GM12878 (cell line): ENCODE measurements around the gene JRKL. TPM values are rescaled to one million over a fixed set of nuclear protein-coding genes. Genes with fewer than 3 reads are reported as not detected.

Experiments
- ATAC-seq: fragments of 200-7000 bp; cut with Tn5 transposase; 3 replicates; pipeline ENCODE4 v1.9.1; 2020; ENCODE audit warnings: mild to moderate bottlenecking, moderate library complexity
- BruUV-seq: library from RNA; stranded (reverse); fragments of 400-500 nt; replicated peaks from 2 replicates; lab custom pipeline; 2021; lab: Mats Ljungman, UMichigan
- CTCF ChIA-PET: fragments of 300-600 bp; sonication (Branson Sonifier 250); formaldehyde crosslinking; extraction: SDS; loops from one replicate; lab custom pipeline; 2021; ENCODE audit warnings: inconsistent platforms; lab: Yijun Ruan, JAX
- POLR2A ChIA-PET: fragments of 350-600 bp; formaldehyde crosslinking; extraction: SDS; loops from one replicate; lab custom pipeline; 2021; ENCODE audit warnings: inconsistent platforms; lab: Charles Lee
- RAD21 ChIA-PET: fragments of 300-600 bp; sonication (Branson Sonifier 250); formaldehyde crosslinking; loops from one replicate; lab custom pipeline; 2023; ENCODE audit warnings: antibody characterized with exemption; ENCODE audit not compliant: unreplicated experiment; lab: Charles Lee
- SMC1A ChIA-PET: fragments of 300-600 bp; sonication (Branson Sonifier 250); formaldehyde crosslinking; loops from one replicate; lab custom pipeline; 2023; ENCODE audit not compliant: unreplicated experiment, uncharacterized antibody; lab: Charles Lee
- DNase-seq: peaks from one replicate; pipeline ENCODE4 v3.0.0-alpha.2; 2011; ENCODE audit warnings: low read depth, low spot score
- FAIRE-seq: peaks from 3 replicates; lab custom pipeline; 2011; peaks lifted over from hg19 to GRCh38; lab: Jason Lieb, UNC
- H2AFZ ChIP-seq: 2 replicates; pipeline ENCODE4 v1.6.0; 2011; ENCODE audit warnings: low read depth, low read length, control low read depth; ENCODE audit not compliant: control insufficient read depth
- H3K27ac ChIP-seq: 2 replicates; pipeline ENCODE4 v1.5.1; 2011; ENCODE audit warnings: control low read depth; ENCODE audit not compliant: control insufficient read depth, insufficient read depth
- H3K27me3 ChIP-seq, 2 experiments: replicated peaks in 1 of 2; 2 replicates each; pipeline versions ENCODE4 v1.6.0 to v1.6.1; 2011; ENCODE audit warnings: low read length in 1 of 2; ENCODE audit not compliant: control insufficient read depth in 2 of 2, insufficient read depth in 2 of 2
- H3K36me3 ChIP-seq, 2 experiments: 2 replicates each; pipeline ENCODE4 v1.5.1; 2011; ENCODE audit warnings: low read length in 1 of 2; ENCODE audit not compliant: control insufficient read depth in 2 of 2, insufficient read depth in 2 of 2
- H3K4me1 ChIP-seq: 2 replicates; pipeline ENCODE4 v1.6.1; 2011; ENCODE audit warnings: mild to moderate bottlenecking, low read length, moderate library complexity, mixed read lengths; ENCODE audit not compliant: control insufficient read depth, insufficient read depth
- H3K4me2 ChIP-seq: 2 replicates; pipeline ENCODE4 v1.6.0; 2011; ENCODE audit warnings: control low read depth; ENCODE audit not compliant: control insufficient read depth, insufficient read depth
- H3K4me3 ChIP-seq: fragments of 200-600 bp; sonication (generic); 2 replicates; pipeline ENCODE4 v1.5.1; 2016
- H3K79me2 ChIP-seq: 2 replicates; pipeline ENCODE4 v1.6.0; 2011; ENCODE audit warnings: low read length; ENCODE audit not compliant: control insufficient read depth, insufficient read depth
- H3K9ac ChIP-seq: 2 replicates; pipeline ENCODE4 v1.8.0; 2011; ENCODE audit warnings: low read length, control low read depth, mixed read lengths; ENCODE audit not compliant: control insufficient read depth, insufficient read depth
- H3K9me3 ChIP-seq: replicated peaks from 3 replicates; pipeline ENCODE4 v1.5.1; 2011; ENCODE audit warnings: mild to moderate bottlenecking, low read length; ENCODE audit not compliant: control insufficient read depth, insufficient read depth
- H4K20me1 ChIP-seq: 2 replicates; pipeline ENCODE4 v1.6.0; 2011; ENCODE audit not compliant: control insufficient read depth, insufficient read depth
- ELK1 ChIP-seq: IDR thresholded peaks from 2 replicates; pipeline ENCODE4 v1.6.1; 2012; ENCODE audit warnings: low read depth, low read length, improper control_type of control experiment
- ESRRA ChIP-seq: IDR thresholded peaks from 2 replicates; pipeline ENCODE4 v1.6.1; 2012; ENCODE audit warnings: mild to moderate bottlenecking, low read length, improper control_type of control experiment
- FOXK2 ChIP-seq: fragments of 450-650 bp; IDR thresholded peaks from 2 replicates; pipeline ENCODE4 v1.6.1; 2017; ENCODE audit warnings: mild to moderate bottlenecking, moderate library complexity
- MTA2 ChIP-seq: fragments of 450-650 bp; IDR thresholded peaks from 2 replicates; pipeline ENCODE4 v1.6.1; 2016; ENCODE audit warnings: low read depth, mild to moderate bottlenecking, moderate library complexity
- PBX3 ChIP-seq: IDR thresholded peaks from 2 replicates; pipeline ENCODE4 v1.6.1; 2011; ENCODE audit warnings: mild to moderate bottlenecking, low read depth, low read length, moderate library complexity; ENCODE audit not compliant: insufficient replicate concordance
- RCOR1 ChIP-seq: conservative IDR thresholded peaks from 2 replicates; pipeline ENCODE4 v1.6.1; 2012; ENCODE audit warnings: low read depth, low read length, improper control_type of control experiment
- RUNX3 ChIP-seq: IDR thresholded peaks from 2 replicates; pipeline ENCODE4 v1.6.1; 2012; ENCODE audit warnings: low read length, inconsistent platforms
- WRNIP1 ChIP-seq: IDR thresholded peaks from 2 replicates; pipeline ENCODE4 v1.6.1; 2011; ENCODE audit warnings: low read depth, low read length, improper control_type of control experiment, borderline replicate concordance
- ZBED1 ChIP-seq: IDR thresholded peaks from 2 replicates; pipeline ENCODE4 v1.6.1; 2016; ENCODE audit warnings: borderline replicate concordance
- WGBS: methylation state at CpG from one replicate; pipeline ENCODE4 v1.1.6; 2016; ENCODE audit warnings: low lambda C conversion rate; ENCODE audit not compliant: insufficient replicate concordance, insufficient coverage; ENCODE audit errors: missing lambda C conversion rate; 5-methylcytosine and 5-hydroxymethylcytosine counted together
- in situ Hi-C: fragments of 300-500 bp; cut with MboI; formaldehyde crosslinking; loops from 9 replicates; pipeline ENCODE4 v1.14.3; 2018; ENCODE audit warnings: mixed read lengths
- intact Hi-C: fragments of 100-400 bp; cut with micrococcal nuclease; formaldehyde crosslinking; loops from one replicate; pipeline ENCODE4 v1.14.2; 2022; ENCODE audit not compliant: unreplicated experiment
- polyA plus RNA-seq, 11 experiments: library from polyadenylated mRNA; depleted of rRNA in 4 of 11; unstranded in 6 of 11; stranded (reverse) in 5 of 11; fragments of >200 nt; fragmentation: Nextera tagmentation in 4 of 11; fragmentation: Illumina TruSeq in 1 of 11; extraction: Ambion mirVana in 4 of 11; extraction: Trizol in 1 of 11; gene quantifications; 1 replicate in 1 of 11; 2 replicates in 10 of 11; pipeline versions ENCODE4 v1.2.1 to v1.2.3, GENCODE V29; 2011 to 2016; ENCODE audit warnings: inconsistent platforms in 2 of 11, missing spikeins in 2 of 11, low read depth in 1 of 11
- total RNA-seq, 4 experiments: library from RNA; depleted of rRNA in 3 of 4; stranded (reverse); fragments of >200 nt in 3 of 4; fragmentation: Illumina TruSeq in 1 of 4; extraction: Trizol in 1 of 4; gene quantifications; 2 replicates each; pipeline versions ENCODE4 v1.2.1 to v1.2.3, GENCODE V29; 2013 to 2021

JRKL gene
- total and polyA plus RNA-seq, 10 of the 15 experiments (the other 5 are each of a cell fraction or from before 2014, with no cell fraction given) = 3.8 to 12.4 (median 8.5) TPM

- TF ChIP-seq ZBED1 (0 out of 2 replicates have a peak, but pooled peaks have one; percentile 14), ESRRA (no peak), RUNX3 (peak; percentile 21; the same call in 1 of the 2 replicates), MTA2 (0 out of 2 replicates have a peak, but pooled peaks have one; percentile 14), WRNIP1 (no peak)
Measured at GRCh38 chr11:96388891-96389719, 708 bp upstream of the JRKL start (continued).

- in situ Hi-C loops = loop anchor here (5.0 kb wide), 3 partner anchors 338 to 553 kb away; no protein-coding TSS in a partner anchor
- peak overlapping the region; percentile 90 for H3K4me3 ChIP-seq
- H3K9ac ChIP-seq = peak overlapping the region; percentile 67
- peak overlapping the region; percentile 78 for H3K27ac ChIP-seq
- H4K20me1 ChIP-seq = no peaks in the 10 kb centered on the region
- DNase-seq = no peak
- 3% methylated on average over 6 of the region's 6 CpGs for WGBS
- TF ChIP-seq FOXK2 = no peak
- no peak for TF ChIP-seq ELK1
- TF ChIP-seq PBX3 = no peak
- no peak for TF ChIP-seq RCOR1
- no peak for TF ChIP-seq RUNX3
- no peaks in the 10 kb centered on the region for H3K36me3 ChIP-seq
- POLR2A ChIA-PET = interaction anchor here (0.6 to 3.3 kb wide), 5 partner anchors 19 to 601 kb away, joined by 3 to 43 read pairs (median 6); partner anchors contain the start of genes FAM76B and MAML2
- FAIRE-seq = no peak
- H3K9me3 ChIP-seq = no peaks in the 10 kb centered on the region
- intact Hi-C loops = loop anchor here (1.0 to 5.0 kb wide), 4 partner anchors 203 to 337 kb away; no protein-coding TSS in a partner anchor
- RAD21 ChIA-PET = interaction anchor here (0.8 to 3.3 kb wide), 12 partner anchors 11 to 675 kb away, joined by 3 to 71 read pairs (median 6); partner anchors contain the start of genes CEP57, FAM76B and MAML2
- H3K27me3 ChIP-seq = no peaks in the 10 kb centered on the region
- H2AFZ ChIP-seq = peak overlapping the region; percentile 85
- SMC1A ChIA-PET = interaction anchor here (1.0 to 3.5 kb wide), 10 partner anchors 39 to 600 kb away, joined by 3 to 46 read pairs (median 5); partner anchors contain the start of genes CEP57, FAM76B and MAML2
- H3K4me1 ChIP-seq = no peaks in the 10 kb centered on the region
- peak overlapping the region; percentile 93 for H3K4me2 ChIP-seq
- ATAC-seq = peak; percentile 6
- TSS peak; percentile 88 for BruUV-seq
- CTCF ChIA-PET = interaction anchor here (1.1 to 3.5 kb wide), 7 partner anchors 19 to 601 kb away, joined by 5 to 52 read pairs (median 10); partner anchors contain the start of genes CEP57, FAM76B and MAML2
- H3K79me2 ChIP-seq = peaks cover 52% of the 10 kb centered on the region
Measured at GRCh38 chr11:96390488-96390792, 627 bp downstream of the JRKL start.
